ENCODE measurements around the gene ISL2.

The ISL2 gene

GRCh38 chr15:76328106-76328696 is 8.4 kb upstream of the ISL2 start:
- no peak for DNase-seq

- DNase-seq = no peak
These were observed 7.6 kb upstream of the ISL2 start for GRCh38 chr15:76328958-76329357.

GRCh38 chr15:76330080-76330680 is 6.4 kb upstream of the ISL2 start:
- no peak for DNase-seq

GRCh38 chr15:76332796-76333195 is 3.8 kb upstream of the ISL2 start:
- no peak for DNase-seq

GRCh38 chr15:76333309-76333708 is 3.3 kb upstream of the ISL2 start:
- no peak for DNase-seq

GRCh38 chr15:76333720-76334437 is 2.7 kb upstream of the ISL2 start:
- DNase-seq = no peak

GRCh38 chr15:76334438-76335306 is 1.9 kb upstream of the ISL2 start:
- no peak for DNase-seq

GRCh38 chr15:76335307-76336253 is 993 bp upstream of the ISL2 start:
- DNase-seq = no peak

- no peak for DNase-seq
These were observed 604 bp downstream of the ISL2 start for GRCh38 chr15:76337059-76337695.

- no peak for DNase-seq
These were observed 1.3 kb downstream of the ISL2 start for GRCh38 chr15:76337696-76338485.

GRCh38 chr15:76338486-76339304 is 2.1 kb downstream of the ISL2 start:
- DNase-seq = no peak

- no peak for DNase-seq
These were observed 3.0 kb downstream of the ISL2 start for GRCh38 chr15:76339305-76340197.

GRCh38 chr15:76340198-76340802 is 3.7 kb downstream of the ISL2 start:
- DNase-seq = no peak

GRCh38 chr15:76340803-76341365 is 4.3 kb downstream of the ISL2 start:
- peak; percentile 17 for DNase-seq

- DNase-seq = peak; percentile 31
These were observed 4.9 kb downstream of the ISL2 start for GRCh38 chr15:76341366-76342057.

GRCh38 chr15:76342058-76342381 is 5.4 kb downstream of the ISL2 start:
- DNase-seq = peak; percentile 28

GRCh38 chr15:76342382-76343201 is 6.0 kb downstream of the ISL2 start:
- no peak for DNase-seq

Measured in DMS79 treated with DMSO at 0.1 percent for 48 hours (cell line).